GM12874 (cell line): Measurements from ENCODE around the gene CNTN4.

ENCODE experiments used
- CTCF ChIP-seq: IDR thresholded peaks from 2 replicates; pipeline ENCODE4 v1.5.1; 2011; ENCODE audit warnings: low read depth, mild to moderate bottlenecking, control low read depth, low read length, moderate library complexity; ENCODE audit not compliant: insufficient read depth

The CNTN4 gene

GRCh38 chr3:2869905-2870304 is 771.2 kb downstream of the CNTN4 start:
- TF ChIP-seq CTCF = no peak

GRCh38 chr3:2870724-2871333 is 772.2 kb downstream of the CNTN4 start:
- no peak for TF ChIP-seq CTCF

- TF ChIP-seq CTCF = no peak
These were observed 774.2 kb downstream of the CNTN4 start for GRCh38 chr3:2872884-2873283.

- TF ChIP-seq CTCF = no peak
These were observed 775.3 kb downstream of the CNTN4 start for GRCh38 chr3:2873986-2874385.

GRCh38 chr3:2875699-2876098 is 777.0 kb downstream of the CNTN4 start:
- no peak for TF ChIP-seq CTCF

- TF ChIP-seq CTCF = no peak
These were observed 777.7 kb downstream of the CNTN4 start for GRCh38 chr3:2876362-2876761.

GRCh38 chr3:2879023-2879422 is 780.4 kb downstream of the CNTN4 start:
- TF ChIP-seq CTCF = no peak
